WERI-Rb-1 (cell line): ENCODE results near the gene TMOD1.
A peak's percentile ranks its signal among the peaks of the same experiment; 100 is the strongest.
"Not testable (repeated sequence)": the region's sequence is repeated elsewhere in the genome, so short reads cannot be mapped to it uniquely, and the experiment has no call there.

Experiments used
- DNase-seq: peaks from one replicate; pipeline ENCODE4 v3.0.0-alpha.2; 2020
- H3K27ac ChIP-seq: fragments of 250-450 bp; sonication (Bioruptor Pico); 2 replicates; pipeline ENCODE4 v1.5.1; 2020; ENCODE audit warnings: mild to moderate bottlenecking, moderate library complexity
- H3K27me3 ChIP-seq: fragments of 250-450 bp; sonication (Bioruptor Pico); 2 replicates; pipeline ENCODE4 v1.5.1; 2021; ENCODE audit warnings: mild to moderate bottlenecking, low read depth, moderate library complexity; ENCODE audit not compliant: insufficient read depth, severe bottlenecking
- H3K36me3 ChIP-seq: fragments of 250-450 bp; sonication (Bioruptor Pico); 2 replicates; pipeline ENCODE4 v1.5.1; 2020; ENCODE audit warnings: mild to moderate bottlenecking, moderate library complexity
- H3K4me3 ChIP-seq: 2 replicates; pipeline ENCODE4 v1.5.1; 2011; ENCODE audit warnings: low read depth, mild to moderate bottlenecking, control low read depth, low read length
- H3K9me3 ChIP-seq: fragments of 250-450 bp; sonication (Bioruptor Pico); 2 replicates; pipeline ENCODE4 v1.5.1; 2021; ENCODE audit warnings: mild to moderate bottlenecking, moderate library complexity; ENCODE audit not compliant: severe bottlenecking
- TF ChIP-seq, protein P1 (sequence below): IDR thresholded peaks from 2 replicates; pipeline ENCODE4 v1.5.1; 2011; ENCODE audit warnings: low read depth, mild to moderate bottlenecking, control low read depth, inconsistent platforms, low read length

TMOD1 gene

GRCh38 chr9:97487107-97487506, 14.4 kb upstream of the TMOD1 start:
- no peaks in the 10 kb centered on the region for H3K27me3 ChIP-seq
- H3K4me3 ChIP-seq: no peak overlapping the region
- H3K9me3 ChIP-seq: no peaks in the 10 kb centered on the region
- no peak overlapping the region for H3K27ac ChIP-seq
- TF ChIP-seq, protein P1, sequence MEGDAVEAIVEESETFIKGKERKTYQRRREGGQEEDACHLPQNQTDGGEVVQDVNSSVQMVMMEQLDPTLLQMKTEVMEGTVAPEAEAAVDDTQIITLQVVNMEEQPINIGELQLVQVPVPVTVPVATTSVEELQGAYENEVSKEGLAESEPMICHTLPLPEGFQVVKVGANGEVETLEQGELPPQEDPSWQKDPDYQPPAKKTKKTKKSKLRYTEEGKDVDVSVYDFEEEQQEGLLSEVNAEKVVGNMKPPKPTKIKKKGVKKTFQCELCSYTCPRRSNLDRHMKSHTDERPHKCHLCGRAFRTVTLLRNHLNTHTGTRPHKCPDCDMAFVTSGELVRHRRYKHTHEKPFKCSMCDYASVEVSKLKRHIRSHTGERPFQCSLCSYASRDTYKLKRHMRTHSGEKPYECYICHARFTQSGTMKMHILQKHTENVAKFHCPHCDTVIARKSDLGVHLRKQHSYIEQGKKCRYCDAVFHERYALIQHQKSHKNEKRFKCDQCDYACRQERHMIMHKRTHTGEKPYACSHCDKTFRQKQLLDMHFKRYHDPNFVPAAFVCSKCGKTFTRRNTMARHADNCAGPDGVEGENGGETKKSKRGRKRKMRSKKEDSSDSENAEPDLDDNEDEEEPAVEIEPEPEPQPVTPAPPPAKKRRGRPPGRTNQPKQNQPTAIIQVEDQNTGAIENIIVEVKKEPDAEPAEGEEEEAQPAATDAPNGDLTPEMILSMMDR: peak; percentile 76
- no peak for DNase-seq
- peaks cover 9% of the 10 kb centered on the region for H3K36me3 ChIP-seq

GRCh38 chr9:97487861-97488260, 13.6 kb upstream of the TMOD1 start:
- Histone ChIP-seq H3K27me3 (no peaks in the 10 kb centered on the region), H3K4me3 (no peak overlapping the region), H3K36me3 (peaks cover 6% of the 10 kb centered on the region), H3K27ac (no peak overlapping the region), H3K9me3 (no peaks in the 10 kb centered on the region)
- no peak for DNase-seq
- TF ChIP-seq, protein P1: no peak

DNA sequence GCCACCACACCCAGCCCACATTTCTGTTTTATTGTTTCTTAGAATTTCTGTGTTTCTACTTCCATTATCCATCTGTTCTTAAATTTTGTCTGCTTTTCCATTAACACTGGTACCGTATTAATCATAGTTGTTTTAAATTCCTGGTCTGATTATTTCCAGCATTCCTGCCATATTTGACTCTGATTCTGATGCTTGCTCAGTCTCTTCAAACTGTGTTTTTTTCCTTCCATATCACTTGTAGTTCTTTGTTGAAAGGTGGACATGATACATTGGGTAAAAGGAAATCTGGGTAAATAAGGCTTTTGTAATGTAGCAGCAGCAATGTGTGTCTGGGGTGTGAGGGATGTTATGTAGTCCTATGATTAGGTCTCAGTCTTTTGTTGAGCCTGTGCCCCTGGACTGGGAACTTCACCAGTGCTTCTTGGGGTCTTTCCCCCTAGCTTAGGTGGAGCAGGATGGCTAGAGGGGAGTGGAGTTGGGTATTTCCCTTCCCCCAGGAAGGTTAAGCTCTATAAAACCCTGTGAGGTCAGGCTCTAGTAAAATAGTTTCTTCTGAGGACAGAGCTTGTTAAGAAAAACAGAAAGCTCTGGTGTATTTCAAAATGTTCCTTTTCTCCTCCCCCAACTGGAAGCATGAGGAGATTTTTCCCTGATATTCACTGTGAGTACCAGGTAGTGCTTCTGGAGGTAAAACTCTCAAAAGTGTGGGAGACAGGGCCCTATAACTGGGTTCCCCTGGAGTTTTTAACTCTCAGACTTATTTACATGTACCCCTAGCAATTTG, 10.1 kb upstream of the TMOD1 start:
- Histone ChIP-seq H3K4me3 (no peak overlapping the region), H3K9me3 (no peaks in the 10 kb centered on the region), H3K27me3 (no peaks in the 10 kb centered on the region), H3K36me3 (peaks cover 4% of the 10 kb centered on the region; the same call in 1 of the 2 replicates), H3K27ac (no peak overlapping the region)
- DNase-seq: no peak
- TF ChIP-seq, protein P1: no peak

DNA sequence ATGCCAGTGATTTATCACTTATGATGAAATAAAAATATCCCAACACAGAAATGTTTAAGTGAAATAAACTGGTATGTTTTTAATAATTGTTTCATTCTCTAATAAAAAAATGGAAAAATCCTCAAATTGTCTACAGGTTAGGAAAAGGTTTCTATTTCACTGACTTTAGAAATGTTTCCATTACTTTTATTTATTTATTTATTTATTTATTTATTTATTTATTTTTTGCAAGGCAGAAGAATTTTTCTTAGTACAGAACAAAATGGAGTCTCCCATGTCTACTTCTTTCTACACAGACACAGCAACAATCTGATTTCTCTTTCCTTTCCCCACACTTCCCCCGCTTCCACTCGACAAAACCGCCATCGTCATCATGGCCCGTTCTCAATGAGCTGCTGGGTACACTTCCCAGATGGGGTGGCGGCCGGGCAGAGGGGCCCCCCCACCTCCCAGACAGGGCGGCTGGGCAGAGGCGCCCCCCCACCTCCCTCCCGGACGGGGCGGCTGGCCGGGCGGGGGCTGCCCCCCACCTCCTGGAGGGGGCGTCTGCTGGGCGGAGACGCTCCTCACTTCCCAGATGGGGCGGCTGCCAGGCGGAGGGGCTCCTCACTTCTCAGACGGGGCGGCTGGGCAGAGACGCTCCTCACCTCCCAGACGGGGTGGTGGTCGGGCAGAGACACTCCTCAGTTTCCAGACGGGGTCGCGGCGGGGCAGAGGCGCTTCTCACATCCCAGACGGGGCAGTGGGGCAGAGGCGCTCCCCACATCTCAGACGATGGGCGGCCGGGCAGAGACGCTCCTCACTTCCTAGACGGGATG, 3.7 kb upstream of the TMOD1 start:
- peaks cover 17% of the 10 kb centered on the region for H3K27me3 ChIP-seq
- H3K4me3 ChIP-seq, H3K9me3 ChIP-seq, H3K27ac ChIP-seq, DNase-seq, H3K36me3 ChIP-seq: not testable (repeated sequence)

DNA sequence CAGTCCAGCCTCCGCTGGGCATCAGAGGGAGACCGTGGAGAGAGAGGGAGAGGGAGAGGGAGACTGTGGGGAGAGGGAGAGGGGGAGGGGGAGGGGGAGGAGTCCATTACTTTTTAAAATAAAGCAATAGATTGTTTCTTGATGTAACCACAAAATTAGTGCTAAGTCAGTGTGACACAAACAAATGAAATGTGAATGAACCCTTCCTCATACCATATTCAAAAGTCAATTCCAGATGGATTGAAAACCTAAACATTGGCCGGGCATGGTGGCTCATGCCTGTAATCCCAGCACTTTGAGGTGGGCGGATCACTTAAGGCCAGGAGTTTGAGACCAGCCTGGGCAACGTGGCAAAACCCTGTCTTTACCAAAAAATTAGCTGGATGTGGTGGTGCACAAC, 2.6 kb upstream of the TMOD1 start:
- not testable (repeated sequence) for H3K27ac ChIP-seq, H3K4me3 ChIP-seq, H3K36me3 ChIP-seq, DNase-seq, H3K9me3 ChIP-seq
- H3K27me3 ChIP-seq: peaks cover 17% of the 10 kb centered on the region

DNA sequence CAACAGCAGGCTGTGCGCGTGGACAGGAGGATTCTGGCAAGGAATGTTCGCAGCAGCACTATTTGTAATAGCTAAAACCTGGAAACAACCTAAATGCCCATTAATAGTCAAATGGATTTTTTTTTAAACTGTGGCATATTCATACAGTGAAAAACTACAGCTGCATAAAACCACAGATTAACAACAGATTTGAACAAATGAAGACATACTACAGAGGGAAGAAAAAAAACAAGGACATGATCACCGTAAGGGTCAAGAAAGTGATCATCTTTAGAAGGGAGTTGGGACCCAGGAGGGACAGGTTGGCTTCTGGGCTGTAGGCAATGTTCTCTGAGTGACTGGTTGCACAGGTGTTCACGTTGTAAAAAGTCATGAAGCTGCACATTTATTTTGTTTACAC, 1.2 kb upstream of the TMOD1 start:
- TF ChIP-seq, protein P1: no peak
- DNase-seq: no peak
- H3K27me3 ChIP-seq: peaks cover 17% of the 10 kb centered on the region

More for the DNA sequence above, 1.2 kb upstream of the TMOD1 start:
- no peak overlapping the region for H3K27ac ChIP-seq
- no peaks in the 10 kb centered on the region for H3K9me3 ChIP-seq
- H3K36me3 ChIP-seq: peaks cover 4% of the 10 kb centered on the region; the same call in 1 of the 2 replicates
- no peak overlapping the region for H3K4me3 ChIP-seq
